Esophagus squamous epithelium (tissue), 5 donors: ENCODE measurements around the gene ABCB8. TPM values are rescaled to one million over a fixed set of nuclear protein-coding genes. Genes with fewer than 3 reads are reported as not detected.

Experiments
- DNase-seq: peaks from one replicate; lab custom pipeline; 2025; lab: John Stamatoyannopoulos, UW
- H3K27ac ChIP-seq, 4 donors: fragments of 200-600 bp; sonication (generic); one replicate each; pipeline ENCODE4 v1.5.1; 2016 to 2019; ENCODE audit warnings: mild to moderate bottlenecking in 1 of 4
- H3K27me3 ChIP-seq, 4 donors: fragments of 200-600 bp; sonication (generic); 1 replicate in 3 of 4; 2 replicates in 1 of 4; pipeline versions ENCODE4 v1.5.1 to v1.6.0; 2017 to 2021; ENCODE audit warnings: antibody characterized with exemption in 1 of 4
- H3K36me3 ChIP-seq, 3 donors: fragments of 200-600 bp; sonication (generic); one replicate each; pipeline ENCODE4 v1.5.1; 2016 to 2019
- H3K4me1 ChIP-seq, 3 donors: fragments of 200-600 bp; sonication (generic); one replicate each; pipeline ENCODE4 v1.5.1; 2017 to 2019
- H3K4me3 ChIP-seq, 4 donors: fragments of 200-600 bp; sonication (generic); 1 replicate in 3 of 4; 2 replicates in 1 of 4; pipeline ENCODE4 v1.5.1; 2016 to 2019; ENCODE audit warnings: mild to moderate bottlenecking in 2 of 4, moderate library complexity in 1 of 4
- H3K9me3 ChIP-seq, 3 donors: fragments of 200-600 bp; sonication (generic); one replicate each; pipeline ENCODE4 v1.5.1; 2016 to 2019
- CTCF ChIP-seq, 6 experiments: fragments of 450-650 bp in 4 of 6; fragments of 200-600 bp in 2 of 6; sonication (generic) in 2 of 6; IDR thresholded peaks; one replicate each; pipeline ENCODE4 v1.5.1; 2016 to 2019; ENCODE audit warnings: antibody characterized with exemption in 6 of 6, mild to moderate bottlenecking in 4 of 6, moderate library complexity in 4 of 6
- POLR2A ChIP-seq, 4 donors: fragments of 450-650 bp; IDR thresholded peaks; one replicate each; pipeline ENCODE4 v1.6.1; 2017; ENCODE audit warnings: antibody characterized with exemption in 4 of 4, mild to moderate bottlenecking in 4 of 4, moderate library complexity in 3 of 4
- WGBS, 2 donors: methylation state at CpG; one replicate each; pipeline ENCODE4 v1.1.5; 2018; 5-methylcytosine and 5-hydroxymethylcytosine counted together
- intact Hi-C: fragments of 100-400 bp; cut with DNase I; formaldehyde crosslinking; loops from one replicate; pipeline ENCODE4 v1.15.0; 2022
- total RNA-seq, 4 donors: library from RNA; depleted of rRNA; stranded (reverse); fragments of >200 nt; gene quantifications; one replicate each; pipeline ENCODE4 v1.1.0, GENCODE V29; 2016
- donor health status: DM: yes; HTN: yes; CAD: no.

ABCB8 gene
- total RNA-seq, 4 donors from 2014 or later = 23.1 to 41.0 (median 26.1) TPM

- no peak overlapping the region for H3K4me3 ChIP-seq
These were observed 2.8 kb downstream of the ABCB8 start for GRCh38 chr7:151031011-151031410.

GRCh38 chr7:151032936-151033863 lies 5.0 kb downstream of the ABCB8 start:
- Histone ChIP-seq H3K4me3 (no peak overlapping the region), H3K9me3 (no peaks in the 10 kb centered on the region), H3K4me1 (peaks cover 5 to 14% (median 9%) of the 10 kb centered on the region in 3 donors), H3K36me3 (peaks cover 9 to 73% (median 16%) of the 10 kb centered on the region in 3 donors), H3K27me3 (no peaks in the 10 kb centered on the region), H3K27ac (no peak overlapping the region)
- no peak for DNase-seq
- TF ChIP-seq POLR2A (IDR thresholded peaks at IDR 0.05) = no peak
- TF ChIP-seq CTCF (IDR thresholded peaks at IDR 0.05) = no peak
- 83 to 89% methylated on average over 6 to 11 of the region's 17 CpGs for WGBS, 2 donors
- intact Hi-C loops = no loop called here

More at GRCh38 chr7:151031011-151031410, 2.8 kb downstream of the ABCB8 start:
- TF ChIP-seq CTCF (IDR thresholded peaks at IDR 0.05) = no peak
- TF ChIP-seq POLR2A (IDR thresholded peaks at IDR 0.05) = no peak
- DNase-seq = no peak
- Histone ChIP-seq H3K9me3 (no peaks in the 10 kb centered on the region), H3K27ac (no peak overlapping the region), H3K4me1 (peaks cover 13 to 33% (median 15%) of the 10 kb centered on the region in 3 donors), H3K27me3 (no peaks in the 10 kb centered on the region), H3K36me3 (peaks cover 3 to 52% (median 9%) of the 10 kb centered on the region in 3 donors)
- 94 to 95% methylated on average over 4 of the region's 4 CpGs for WGBS, 2 donors
- intact Hi-C loops = no loop called here

GRCh38 chr7:151033864-151034249 lies 5.6 kb downstream of the ABCB8 start:
- peaks cover 9 to 73% (median 16%) of the 10 kb centered on the region in 3 donors for H3K36me3 ChIP-seq
- TF ChIP-seq CTCF (IDR thresholded peaks at IDR 0.05) (no peak), POLR2A (IDR thresholded peaks at IDR 0.05) (no peak)
- H3K4me1 ChIP-seq = peaks cover 6 to 18% (median 13%) of the 10 kb centered on the region in 3 donors
- WGBS, 2 donors = 100% methylated on average over 3 of the region's 5 CpGs; no CpG with 5 or more reads in 1 of the 2 donors
- no peak overlapping the region for H3K4me3 ChIP-seq
- no peaks in the 10 kb centered on the region for H3K27me3 ChIP-seq
- H3K9me3 ChIP-seq = no peaks in the 10 kb centered on the region
- DNase-seq = no peak
- intact Hi-C loops = no loop called here
- no peak overlapping the region for H3K27ac ChIP-seq

GRCh38 chr7:151034312-151035025 lies 6.2 kb downstream of the ABCB8 start:
- H3K4me3 ChIP-seq = no peak overlapping the region
- no peak overlapping the region for H3K27ac ChIP-seq
- peaks cover 8 to 18% (median 13%) of the 10 kb centered on the region in 3 donors for H3K4me1 ChIP-seq
- no peak for TF ChIP-seq CTCF (IDR thresholded peaks at IDR 0.05)
- no peak for TF ChIP-seq POLR2A (IDR thresholded peaks at IDR 0.05)
- no peaks in the 10 kb centered on the region for H3K9me3 ChIP-seq
- 77 to 87% methylated on average over 4 to 9 of the region's 21 CpGs for WGBS, 2 donors
- H3K36me3 ChIP-seq = peaks cover 9 to 73% (median 16%) of the 10 kb centered on the region in 3 donors
- intact Hi-C loops = no loop called here
- no peak for DNase-seq
- H3K27me3 ChIP-seq = no peaks in the 10 kb centered on the region
